Measurements from ENCODE around the gene CELF5.
A peak's percentile ranks its signal among the peaks of the same experiment; 100 is the strongest.

CELF5 gene

GRCh38 chr19:3243819-3244700, 19.6 kb downstream of the CELF5 start:
- peak; percentile 12 for DNase-seq (ENCODE audit: low read depth)

GRCh38 chr19:3245050-3245449, 20.6 kb downstream of the CELF5 start:
- no peak for DNase-seq (ENCODE audit: low read depth)

DNA sequence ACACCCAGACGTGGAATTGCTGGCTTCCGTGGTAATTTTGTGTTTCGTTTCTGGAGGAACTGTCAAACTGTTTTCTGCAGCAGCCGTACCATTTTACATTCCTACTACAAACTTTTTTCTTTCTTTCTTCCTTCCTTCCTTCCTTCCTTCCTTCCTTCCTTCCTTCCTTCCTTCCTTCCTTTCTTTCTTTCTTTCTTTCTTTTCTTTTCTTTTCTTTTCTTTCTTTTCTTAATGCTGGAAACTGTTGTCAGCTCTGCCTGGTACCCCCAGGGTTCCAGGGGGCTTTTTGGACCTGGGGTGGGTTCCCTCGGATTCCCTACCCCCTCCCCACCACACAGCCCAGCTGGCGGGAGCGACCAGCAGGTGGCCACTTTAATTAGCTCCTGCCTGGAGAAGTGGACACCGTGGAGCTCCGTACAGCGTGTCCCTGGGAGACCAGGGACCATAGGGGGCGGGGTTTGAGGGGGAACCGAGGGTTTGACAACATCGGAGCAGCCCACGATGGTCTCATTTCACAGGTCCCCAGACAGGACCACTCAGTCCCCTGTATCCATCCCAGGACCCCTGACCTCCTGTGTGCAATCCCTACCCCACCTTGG, 24.4 kb downstream of the CELF5 start:
- DNase-seq (ENCODE audit: low read depth): no peak

DNA sequence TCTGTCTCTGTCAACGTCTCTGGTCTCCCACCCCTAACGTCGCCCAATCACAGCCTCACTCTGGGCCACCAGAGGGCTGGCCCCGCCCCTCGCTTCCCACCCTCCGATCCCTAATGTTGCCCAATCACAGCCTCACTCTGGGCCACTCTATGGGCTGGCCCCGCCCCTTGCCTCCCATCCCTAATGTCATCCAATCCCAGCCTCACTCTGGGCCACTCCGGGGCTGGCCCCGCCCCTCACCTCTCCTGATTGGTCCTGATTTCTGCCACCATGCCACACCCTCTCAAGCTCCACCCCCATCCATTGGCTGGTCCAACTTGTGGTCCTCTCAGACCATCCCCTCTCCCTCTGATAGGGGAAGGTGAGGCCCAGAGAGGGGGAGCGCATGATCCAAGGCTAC, 24.9 kb downstream of the CELF5 start:
- no peak for DNase-seq (ENCODE audit: low read depth)

GRCh38 chr19:3250675-3251074, 26.2 kb downstream of the CELF5 start:
- peak; percentile 22 for DNase-seq (ENCODE audit: low read depth)

DNA sequence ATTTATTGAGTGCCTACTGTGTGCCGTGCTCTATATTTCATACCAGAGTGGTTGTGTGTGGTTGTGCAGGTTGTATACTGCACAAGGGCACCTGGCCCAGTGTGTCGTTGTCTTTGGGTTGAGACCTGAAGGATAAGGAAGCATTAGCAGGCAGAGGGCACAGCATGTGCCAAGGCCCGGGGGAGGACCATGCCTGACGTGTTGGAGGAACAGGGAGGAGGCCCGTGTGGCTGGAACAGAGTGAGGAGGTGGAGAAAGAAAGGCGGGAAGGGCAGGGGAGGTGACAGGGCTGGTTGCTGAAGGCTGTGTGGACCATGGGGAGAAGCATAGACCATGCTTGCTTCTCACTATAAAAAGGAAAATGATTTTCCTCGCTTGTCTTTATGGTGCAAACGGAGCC, 26.8 kb downstream of the CELF5 start:
- no peak for DNase-seq (ENCODE audit: low read depth)

DNA sequence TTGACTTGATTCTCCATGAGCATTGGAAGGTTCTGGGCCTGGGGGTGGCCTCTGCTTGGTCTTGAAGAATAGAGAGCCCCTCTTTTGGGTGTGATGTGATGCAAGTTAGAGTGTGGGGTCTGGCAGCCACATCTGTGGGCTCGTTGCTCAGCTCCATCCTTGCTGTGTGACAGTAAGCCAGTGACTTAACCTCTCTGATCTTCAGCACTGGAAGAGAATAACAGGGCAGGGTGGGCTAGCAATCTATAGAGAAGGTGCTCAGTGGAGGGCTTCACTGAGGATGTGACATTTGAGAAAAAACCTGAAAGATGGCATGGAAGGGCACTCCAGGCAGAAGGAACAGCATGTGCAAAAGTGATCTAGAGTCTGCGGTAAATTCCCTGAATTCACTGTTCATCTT, 28.2 kb downstream of the CELF5 start:
- DNase-seq (ENCODE audit: low read depth): no peak

DNA sequence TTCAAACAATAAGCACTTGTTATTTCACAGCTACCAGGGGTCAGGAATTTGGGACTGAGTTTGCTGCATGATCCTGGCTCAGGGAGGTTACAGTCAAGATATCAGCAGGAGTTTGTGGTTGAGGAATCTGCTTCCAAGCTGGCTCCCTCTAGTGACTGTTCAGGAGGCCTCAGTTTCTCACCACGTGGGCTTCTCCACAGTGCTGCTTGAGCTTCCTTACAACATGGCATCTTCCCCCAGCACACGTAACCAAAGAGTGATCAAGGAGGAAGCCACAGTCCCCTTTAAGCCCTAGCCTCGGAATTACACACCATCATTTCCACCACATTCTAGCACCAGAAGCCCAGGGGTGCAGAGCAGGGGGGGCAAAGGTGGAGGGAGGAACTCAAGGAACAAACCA, 28.8 kb downstream of the CELF5 start:
- DNase-seq (ENCODE audit: low read depth): no peak

GRCh38 chr19:3254520-3254919, 30.1 kb downstream of the CELF5 start:
- no peak for DNase-seq (ENCODE audit: low read depth)

- DNase-seq (ENCODE audit: low read depth): no peak
These were observed 32.6 kb downstream of the CELF5 start for GRCh38 chr19:3257071-3257470.

DNA sequence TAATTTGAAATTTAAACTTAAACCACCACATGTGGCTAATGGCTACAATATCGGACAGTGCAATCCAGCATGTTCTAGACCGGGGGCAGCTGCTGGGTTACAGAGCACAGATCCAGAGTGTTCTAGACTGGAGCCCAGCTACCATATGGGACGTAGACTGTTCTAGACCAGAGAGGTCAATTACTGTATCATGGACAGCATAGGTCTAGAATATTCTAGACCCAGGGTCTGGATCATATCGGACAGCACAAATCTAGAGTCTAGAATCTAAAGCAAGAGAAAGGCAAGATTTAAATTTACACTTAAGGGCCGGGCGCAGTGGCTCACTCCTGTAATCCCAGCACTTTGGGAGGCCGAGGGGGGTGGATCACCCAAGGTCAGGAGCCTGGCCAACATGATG, 37.9 kb downstream of the CELF5 start:
- DNase-seq (ENCODE audit: low read depth): no peak

GRCh38 chr19:3263866-3264265, 39.4 kb downstream of the CELF5 start:
- DNase-seq (ENCODE audit: low read depth): no peak

DNA sequence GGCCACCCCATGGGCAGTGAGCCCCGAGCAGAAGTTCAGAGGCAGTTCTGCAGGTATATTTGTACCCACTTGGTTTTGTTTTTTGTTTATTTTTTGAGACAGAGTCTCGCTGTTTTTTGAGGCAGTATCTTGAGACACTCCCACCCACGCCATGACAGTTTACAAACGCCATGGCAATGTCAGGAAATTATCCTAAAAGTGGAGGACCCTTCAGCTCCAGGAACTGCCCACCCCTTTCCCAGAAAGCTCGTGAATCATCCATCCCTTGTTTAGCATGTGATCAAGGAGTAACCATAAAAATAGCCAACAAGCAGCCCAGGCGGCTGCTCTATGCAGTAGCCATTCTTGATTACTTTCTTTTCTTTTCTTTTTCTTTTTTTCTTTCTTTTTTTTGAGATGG, 41.0 kb downstream of the CELF5 start:
- no peak for DNase-seq (ENCODE audit: low read depth)

- no peak for DNase-seq (ENCODE audit: low read depth)
These were observed 41.7 kb downstream of the CELF5 start for GRCh38 chr19:3266092-3266693.

DNA sequence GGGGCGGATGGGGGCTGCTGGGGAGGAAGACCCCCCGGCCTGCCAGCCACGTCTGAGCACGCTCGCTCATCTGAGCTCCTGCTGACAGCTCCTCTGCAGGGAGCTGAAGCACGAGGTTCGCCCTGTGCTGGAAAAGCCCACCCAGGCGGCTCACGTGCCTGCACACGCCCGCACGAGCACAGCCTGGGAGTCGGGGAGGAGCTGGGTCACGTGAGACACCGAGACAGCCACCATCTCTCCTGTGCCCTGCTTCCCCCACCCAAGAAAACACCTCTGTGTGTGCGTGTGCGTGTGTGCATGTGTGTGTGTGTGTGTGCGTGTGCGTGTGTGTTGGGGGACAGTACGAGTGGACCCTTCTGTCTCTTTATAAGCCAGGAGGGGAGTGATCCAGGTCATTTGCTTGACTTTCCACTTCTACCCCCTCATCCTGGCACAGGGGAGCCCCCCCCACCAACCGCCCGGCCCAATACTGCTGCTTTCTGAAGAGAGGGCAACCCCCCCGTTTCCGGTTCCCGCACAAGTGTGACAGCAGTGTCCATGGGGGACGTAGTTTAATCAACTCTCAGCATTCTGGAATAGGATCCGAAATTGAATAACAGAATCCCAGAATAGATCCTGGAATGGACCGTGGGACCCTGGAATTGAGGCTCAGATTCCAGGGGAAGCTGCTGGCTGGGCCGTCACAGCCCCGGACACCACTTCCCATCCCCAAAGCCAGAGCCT, 42.5 kb downstream of the CELF5 start:
- DNase-seq (ENCODE audit: low read depth): no peak

DNA sequence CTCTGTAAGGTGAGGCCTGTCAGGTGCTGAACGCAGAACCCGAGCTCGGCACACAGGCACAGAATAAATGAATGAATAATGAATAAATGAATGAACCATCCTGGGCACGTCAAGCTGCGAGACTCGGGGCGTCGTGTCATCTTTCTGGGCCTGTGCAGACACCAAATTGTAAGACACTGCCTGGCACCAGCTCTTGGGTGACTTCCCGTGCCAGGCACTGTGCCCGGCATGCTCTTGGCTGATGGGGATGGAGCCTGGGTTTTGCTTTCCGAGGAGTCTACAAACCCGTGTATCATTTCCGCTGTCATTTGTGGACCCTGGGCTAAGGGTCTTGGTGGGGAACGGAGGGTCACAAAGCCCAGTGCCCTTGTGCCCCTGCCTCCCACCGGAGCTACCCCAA, 43.9 kb downstream of the CELF5 start:
- DNase-seq (ENCODE audit: low read depth): no peak

DNA sequence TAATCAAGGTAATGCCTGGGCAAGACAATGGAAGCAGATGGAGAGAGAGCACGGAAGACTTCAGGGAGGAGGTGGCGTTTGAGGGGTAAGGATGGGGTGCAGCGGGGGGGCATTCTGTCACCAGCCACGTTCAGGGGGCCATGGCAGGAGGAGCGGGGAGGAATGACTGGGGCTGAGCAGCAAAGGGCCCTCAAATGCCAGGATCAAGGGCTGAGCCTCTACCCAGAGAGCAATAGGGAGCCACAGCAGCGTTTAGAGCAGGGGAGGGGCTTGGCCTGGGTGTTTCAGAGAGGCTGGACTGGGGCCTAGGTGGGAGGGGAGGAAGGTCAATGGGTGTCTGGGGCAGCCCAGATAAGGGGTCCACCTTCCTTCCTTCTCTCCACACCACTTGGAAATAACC, 44.3 kb downstream of the CELF5 start:
- no peak for DNase-seq (ENCODE audit: low read depth)

- no peak for DNase-seq (ENCODE audit: low read depth)
These were observed 45.6 kb downstream of the CELF5 start for GRCh38 chr19:3269916-3270671.

GRCh38 chr19:3270902-3271301, 46.4 kb downstream of the CELF5 start:
- DNase-seq (ENCODE audit: low read depth): peak; percentile 37

DNA sequence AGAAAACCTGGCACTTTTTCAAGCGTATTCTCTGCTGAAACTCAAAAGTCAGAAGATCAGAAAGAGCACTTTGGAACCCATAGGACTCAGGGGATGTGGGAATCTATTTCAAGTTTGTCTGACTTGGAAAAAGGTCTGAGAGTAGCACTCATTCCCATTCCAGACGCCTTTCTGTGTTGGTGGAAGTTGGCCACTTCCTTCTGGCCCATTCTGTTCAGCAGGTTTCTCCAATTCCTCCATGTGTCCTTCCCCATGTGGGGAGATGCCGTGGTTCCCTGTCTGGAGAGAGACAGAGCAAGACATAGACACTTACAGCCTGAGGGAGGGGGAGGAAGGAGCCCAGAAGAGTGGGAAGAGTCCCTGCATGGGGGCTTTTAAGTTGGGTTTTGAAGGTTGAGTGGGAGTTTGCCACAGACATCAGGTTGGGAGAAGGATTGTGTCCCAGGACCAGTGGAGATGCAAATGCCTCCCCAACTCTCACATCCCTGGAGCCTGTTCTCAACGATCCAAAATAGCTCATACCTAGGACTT, 48.0 kb downstream of the CELF5 start:
- no peak for DNase-seq (ENCODE audit: low read depth)

DNA sequence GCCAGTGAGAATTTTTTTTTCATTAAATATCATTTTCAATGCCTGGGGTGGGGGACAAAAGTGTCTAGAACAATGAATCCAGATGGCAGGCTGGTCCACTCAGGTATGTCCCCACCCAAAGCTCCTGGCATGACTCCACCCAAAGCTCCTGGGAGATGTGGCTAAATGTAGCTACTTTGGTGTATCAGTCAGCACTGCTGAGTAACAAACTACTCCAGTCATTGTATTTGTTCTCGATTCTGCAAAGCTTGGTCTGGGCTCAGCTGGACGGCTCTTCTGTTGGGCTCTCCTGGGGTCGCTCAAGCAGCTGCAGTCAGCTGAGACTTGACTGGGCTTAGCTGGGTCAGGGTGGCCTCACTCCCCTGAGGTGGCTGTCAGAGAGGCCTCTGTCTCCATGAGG, 48.5 kb downstream of the CELF5 start:
- no peak for DNase-seq (ENCODE audit: low read depth)
